NCI-H2196 (cell line): ENCODE measurements around the gene LDLRAD3.
"Not testable (repeated sequence)": the region's sequence is repeated elsewhere in the genome, so short reads cannot be mapped to it uniquely, and the experiment has no call there.

Source experiments
- DNase-seq: peaks from one replicate; lab custom pipeline; 2025; ENCODE audit not compliant: unreplicated experiment; lab: John Stamatoyannopoulos, UW

LDLRAD3 gene

GRCh38 chr11:36155124-36155561 lies 211.3 kb downstream of the LDLRAD3 start:
- DNase-seq: no peak

GRCh38 chr11:36155770-36156160 lies 211.9 kb downstream of the LDLRAD3 start:
- DNase-seq: no peak

- no peak for DNase-seq
Observed at GRCh38 chr11:36156161-36156816, 212.4 kb downstream of the LDLRAD3 start.

GRCh38 chr11:36156817-36157519 lies 213.1 kb downstream of the LDLRAD3 start:
- no peak for DNase-seq

- DNase-seq: no peak
Observed at GRCh38 chr11:36160091-36160490, 216.2 kb downstream of the LDLRAD3 start.

- DNase-seq: no peak
Observed at GRCh38 chr11:36161572-36161971, 217.7 kb downstream of the LDLRAD3 start.

- no peak for DNase-seq
Observed at GRCh38 chr11:36162006-36162882, 218.4 kb downstream of the LDLRAD3 start.

GRCh38 chr11:36162883-36163434 lies 219.1 kb downstream of the LDLRAD3 start:
- DNase-seq: no peak

GRCh38 chr11:36164506-36165250 lies 220.8 kb downstream of the LDLRAD3 start:
- DNase-seq: no peak

- DNase-seq: no peak
Observed at GRCh38 chr11:36165621-36166397, 221.9 kb downstream of the LDLRAD3 start.

GRCh38 chr11:36167073-36167472 lies 223.2 kb downstream of the LDLRAD3 start:
- no peak for DNase-seq

- no peak for DNase-seq
Observed at GRCh38 chr11:36167729-36168128, 223.9 kb downstream of the LDLRAD3 start.

GRCh38 chr11:36177836-36178235 lies 234.0 kb downstream of the LDLRAD3 start:
- no peak for DNase-seq

GRCh38 chr11:36186340-36187175 lies 242.7 kb downstream of the LDLRAD3 start:
- DNase-seq: peak; percentile 82

GRCh38 chr11:36187622-36188021 lies 243.8 kb downstream of the LDLRAD3 start:
- no peak for DNase-seq

- DNase-seq: not testable (repeated sequence)
Observed at GRCh38 chr11:36189735-36190134, 245.9 kb downstream of the LDLRAD3 start.

- DNase-seq: no peak
Observed at GRCh38 chr11:36191941-36192340, 248.1 kb downstream of the LDLRAD3 start.

- DNase-seq: no peak
Observed at GRCh38 chr11:36192425-36193289, 248.8 kb downstream of the LDLRAD3 start.
